Endothelial cell of umbilical vein (primary cell): ENCODE results near the gene CCL14.

Experiments
- CTCF ChIP-seq, 2 donors: IDR thresholded peaks; 1 replicate in 1 of 2; 2 replicates in 1 of 2; pipeline ENCODE4 v1.5.1; 2011; ENCODE audit warnings: low read length in 2 of 2, mild to moderate bottlenecking in 2 of 2, moderate library complexity in 2 of 2, control low read depth in 1 of 2, inconsistent platforms in 1 of 2, low read depth in 1 of 2; ENCODE audit not compliant: insufficient read depth in 1 of 2; ENCODE audit errors: extremely low read depth in 1 of 2
- EZH2 ChIP-seq: IDR thresholded peaks from 2 replicates; pipeline ENCODE4 v1.6.1; 2012; ENCODE audit warnings: borderline replicate concordance, low read depth, mild to moderate bottlenecking, moderate library complexity, low read length, inconsistent platforms; ENCODE audit not compliant: severe bottlenecking
- FOS ChIP-seq: IDR thresholded peaks from 2 replicates; pipeline ENCODE4 v1.6.1; 2011; ENCODE audit warnings: mild to moderate bottlenecking, low read length, moderate library complexity, borderline replicate concordance; ENCODE audit not compliant: insufficient read depth
- GATA2 ChIP-seq: IDR thresholded peaks from 2 replicates; pipeline ENCODE4 v1.7.0; 2011; ENCODE audit warnings: low read depth, mild to moderate bottlenecking, moderate library complexity, mixed read lengths, low read length; ENCODE audit not compliant: insufficient read length, insufficient read depth
- JUN ChIP-seq: IDR thresholded peaks from 2 replicates; pipeline ENCODE4 v1.6.1; 2011; ENCODE audit warnings: borderline replicate concordance, low read depth; ENCODE audit not compliant: insufficient read length, insufficient read depth
- MAX ChIP-seq: IDR thresholded peaks from 2 replicates; pipeline ENCODE4 v1.6.1; 2011; ENCODE audit not compliant: insufficient read depth, insufficient read length
- MYC ChIP-seq: IDR thresholded peaks from one replicate; pipeline ENCODE4 v1.6.1; 2011; ENCODE audit warnings: mild to moderate bottlenecking, low read depth, low read length
- POLR2A ChIP-seq: IDR thresholded peaks from 2 replicates; pipeline ENCODE4 v1.6.1; 2012; ENCODE audit warnings: low read depth, mild to moderate bottlenecking, control low read depth, low read length
- POLR2AphosphoS5 ChIP-seq: IDR thresholded peaks from 2 replicates; pipeline ENCODE4 v1.6.1; 2012; ENCODE audit warnings: low read depth, mild to moderate bottlenecking, control low read depth, low read length, moderate library complexity; ENCODE audit not compliant: insufficient read depth

GRCh38 chr17:36036235-36036634, 49.7 kb upstream of the CCL14 start:
- TF ChIP-seq CTCF (IDR thresholded peaks at IDR 0.05; ENCODE audit: extremely low read depth in 1 of 2, insufficient read depth in 1 of 2, low read depth in 1 of 2, low read length in 2 of 2): no peak
- no peak for TF ChIP-seq POLR2A
- TF ChIP-seq MYC: no peak
- no peak for TF ChIP-seq MAX
- no peak for TF ChIP-seq EZH2
- TF ChIP-seq POLR2AphosphoS5: no peak
- TF ChIP-seq JUN: no peak
- TF ChIP-seq GATA2: no peak
- TF ChIP-seq FOS: no peak
